Measurements from ENCODE around the gene CIROP. TPM values are rescaled to one million over a fixed set of nuclear protein-coding genes. Genes with fewer than 3 reads are reported as not detected.

CIROP gene
- polyA plus RNA-seq, 12 donors = 0.07 TPM; not detected in 11

- peak; percentile 87 for DNase-seq
Observed at GRCh38 chr14:23094666-23095195, 10.1 kb downstream of the CIROP start, which contains the start of gene ACIN1. Gene ACIN1 (minus strand): TSS chr14:23095136. CDS start chr14:23095112, 24 bp downstream.

- no peak for DNase-seq
Observed at GRCh38 chr14:23093991-23094665, 10.7 kb downstream of the CIROP start.

- no peak for DNase-seq
Observed at GRCh38 chr14:23093526-23093925, 11.3 kb downstream of the CIROP start.

GRCh38 chr14:23093104-23093503 is 11.7 kb downstream of the CIROP start:
- no peak for DNase-seq

DNA sequence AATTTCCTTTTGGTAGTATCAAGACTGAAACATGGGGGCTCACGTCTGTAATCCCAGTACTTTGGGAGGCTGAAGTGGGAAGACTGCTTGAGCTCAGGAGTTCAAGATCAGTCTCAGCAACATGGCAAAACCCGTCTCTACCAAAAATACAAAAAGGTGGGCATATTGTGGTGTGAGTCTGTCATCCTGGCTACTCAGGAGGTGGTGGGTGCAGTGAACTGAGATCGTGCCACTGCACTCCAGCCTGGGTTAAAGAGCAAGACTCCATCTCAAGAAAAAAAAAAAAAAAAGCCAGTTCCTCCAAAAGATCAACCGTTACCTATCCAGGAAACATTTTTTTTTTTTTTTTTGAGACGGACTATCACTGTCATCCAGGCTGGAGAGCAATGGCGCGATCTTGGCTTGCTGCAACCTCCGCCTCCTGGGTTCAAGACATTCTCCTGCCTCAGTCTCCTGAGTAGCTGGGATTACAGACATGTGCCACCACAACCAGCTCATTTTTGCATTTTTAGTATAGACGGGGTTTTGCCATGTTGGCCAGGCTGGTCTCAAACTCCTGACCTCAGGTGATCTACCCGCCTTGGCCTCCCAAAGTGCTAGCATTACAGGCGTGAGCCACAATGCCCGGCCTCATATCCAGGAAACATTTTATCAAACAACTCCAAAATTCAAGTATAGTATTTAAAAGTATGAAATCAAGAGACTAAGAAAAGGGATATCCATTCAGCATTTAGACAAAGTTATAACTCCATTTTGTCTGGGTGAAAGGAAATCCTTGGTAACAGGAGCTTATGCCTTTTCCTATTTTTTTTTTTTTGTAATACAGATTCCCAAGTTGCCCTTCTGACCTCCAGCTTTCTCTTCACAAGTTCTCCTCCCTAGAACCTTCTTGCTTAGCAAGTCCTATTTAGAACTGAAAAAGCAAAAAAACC is 13.2 kb downstream of the CIROP start:
- DNase-seq = no peak

DNA sequence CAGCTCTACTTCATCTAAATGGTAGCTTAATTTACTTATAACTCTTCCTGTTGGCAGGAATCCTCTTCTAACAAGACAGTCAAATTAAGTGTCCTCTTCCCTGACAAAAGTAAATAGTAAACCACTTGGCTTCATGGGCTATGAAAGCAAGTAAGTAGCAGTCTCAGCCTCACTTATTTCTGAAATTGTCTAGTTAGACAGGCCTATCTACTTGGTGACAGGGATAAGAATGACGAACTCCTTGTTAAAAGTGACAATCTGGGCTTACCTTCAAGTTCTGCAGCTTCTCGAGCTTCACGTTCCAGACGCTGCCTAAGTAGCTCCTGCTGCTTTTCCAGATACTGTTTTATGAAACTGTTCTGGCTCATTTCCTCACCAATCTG is 14.5 kb downstream of the CIROP start:
- DNase-seq = no peak

DNA sequence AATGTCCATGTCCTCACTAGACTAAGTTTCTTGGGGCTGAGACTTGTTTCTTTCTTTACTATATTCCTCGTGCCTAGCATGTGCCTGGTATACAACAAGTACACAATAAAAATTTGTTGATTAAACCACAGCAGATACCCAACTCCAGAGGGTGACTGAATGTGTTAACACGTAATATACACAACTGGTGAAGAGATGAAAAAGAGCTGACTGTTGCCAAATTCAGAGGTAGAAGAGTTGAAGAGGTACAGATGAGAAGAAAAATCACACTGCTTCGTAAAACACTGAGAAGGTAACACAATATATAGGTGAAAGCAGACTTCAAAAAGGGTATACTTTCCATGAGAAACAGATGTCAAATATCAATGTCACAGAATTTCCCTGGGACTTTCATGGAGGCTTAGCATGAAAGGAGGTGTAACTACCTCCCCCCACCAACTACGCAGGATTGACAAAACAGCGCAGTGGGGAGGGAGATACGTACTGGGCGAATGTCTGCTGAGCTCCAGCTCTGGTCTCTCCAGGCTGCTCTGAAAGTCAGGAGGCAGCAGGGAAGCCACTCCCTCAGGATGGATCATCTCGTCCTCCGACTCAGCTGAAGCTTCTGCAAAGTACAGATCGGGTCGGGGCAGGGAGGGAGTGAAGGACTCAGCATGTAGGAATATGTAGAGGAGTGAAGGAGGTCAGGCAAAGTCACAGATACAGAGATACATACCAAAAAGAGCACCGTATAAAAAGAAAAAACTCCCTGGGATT is 15.1 kb downstream of the CIROP start:
- DNase-seq = no peak

- no peak for DNase-seq
Observed at GRCh38 chr14:23086565-23086964, 18.2 kb downstream of the CIROP start.

- no peak for DNase-seq
Observed at GRCh38 chr14:23085458-23085857, 19.3 kb downstream of the CIROP start.

GRCh38 chr14:23080474-23080873 is 24.3 kb downstream of the CIROP start:
- no peak for DNase-seq

DNA sequence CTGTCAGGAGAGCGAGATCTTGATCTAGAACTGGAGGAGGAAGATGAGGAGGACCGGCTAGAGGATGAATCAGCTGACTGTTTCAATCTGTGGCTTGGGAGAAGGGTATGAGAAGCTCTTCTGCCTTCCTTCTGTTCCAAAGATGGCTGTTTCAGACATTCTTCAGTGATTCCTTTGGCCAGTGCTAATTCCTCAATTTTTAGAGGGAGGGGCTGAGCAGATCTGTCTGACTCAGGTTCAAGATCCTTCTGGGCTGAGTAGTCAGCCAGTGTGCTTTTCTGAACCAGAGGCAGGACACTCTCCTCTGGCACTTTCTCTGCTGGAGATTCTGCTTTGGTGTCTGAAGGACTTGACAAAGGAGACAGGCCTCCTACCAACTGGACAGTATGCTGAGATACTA is 25.1 kb downstream of the CIROP start:
- DNase-seq = no peak

DNA sequence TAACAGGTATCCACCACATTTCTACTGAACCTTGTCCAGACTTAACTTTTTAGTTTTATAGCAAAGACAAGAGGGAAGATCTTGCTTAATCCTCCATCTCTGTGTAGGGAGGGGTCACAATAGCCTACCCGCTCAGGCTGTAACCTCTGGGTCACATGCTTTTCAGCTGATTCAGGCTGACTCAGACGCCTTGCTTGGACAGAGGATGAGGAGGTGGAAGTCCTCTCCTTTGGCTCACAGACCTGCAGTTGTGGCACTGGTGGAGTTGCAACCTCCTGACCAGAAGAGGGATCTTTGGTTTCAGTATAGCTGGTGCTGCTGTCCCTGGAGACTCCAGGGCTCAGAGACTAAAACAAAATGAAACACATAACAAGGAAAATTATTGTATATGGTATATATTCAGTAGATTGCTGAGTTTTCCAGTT is 26.1 kb downstream of the CIROP start:
- no peak for DNase-seq

- no peak for DNase-seq
Observed at GRCh38 chr14:23077962-23078361, 26.8 kb downstream of the CIROP start.

- DNase-seq = no peak
Observed at GRCh38 chr14:23076785-23077408, 27.9 kb downstream of the CIROP start.

DNA sequence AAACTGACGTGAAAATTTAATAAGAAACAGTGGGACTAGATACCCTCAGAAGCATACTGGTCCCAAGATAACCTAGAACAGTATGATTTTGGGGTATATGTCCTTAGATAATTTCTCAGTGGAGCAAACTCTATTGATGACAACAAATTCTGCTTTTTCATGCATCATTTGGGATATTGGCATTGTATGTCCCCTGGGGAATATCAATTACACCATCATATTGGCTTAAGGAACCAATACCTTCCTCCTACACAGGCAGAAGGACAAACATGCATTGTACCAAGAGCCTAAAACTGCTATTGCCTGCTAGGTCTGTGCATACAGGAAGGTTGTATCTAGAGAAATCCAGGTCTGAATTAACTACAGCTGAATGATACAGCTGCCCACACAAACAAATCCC is 29.9 kb downstream of the CIROP start:
- DNase-seq = no peak

- no peak for DNase-seq
Observed at GRCh38 chr14:23071921-23072539, 32.8 kb downstream of the CIROP start.

DNA sequence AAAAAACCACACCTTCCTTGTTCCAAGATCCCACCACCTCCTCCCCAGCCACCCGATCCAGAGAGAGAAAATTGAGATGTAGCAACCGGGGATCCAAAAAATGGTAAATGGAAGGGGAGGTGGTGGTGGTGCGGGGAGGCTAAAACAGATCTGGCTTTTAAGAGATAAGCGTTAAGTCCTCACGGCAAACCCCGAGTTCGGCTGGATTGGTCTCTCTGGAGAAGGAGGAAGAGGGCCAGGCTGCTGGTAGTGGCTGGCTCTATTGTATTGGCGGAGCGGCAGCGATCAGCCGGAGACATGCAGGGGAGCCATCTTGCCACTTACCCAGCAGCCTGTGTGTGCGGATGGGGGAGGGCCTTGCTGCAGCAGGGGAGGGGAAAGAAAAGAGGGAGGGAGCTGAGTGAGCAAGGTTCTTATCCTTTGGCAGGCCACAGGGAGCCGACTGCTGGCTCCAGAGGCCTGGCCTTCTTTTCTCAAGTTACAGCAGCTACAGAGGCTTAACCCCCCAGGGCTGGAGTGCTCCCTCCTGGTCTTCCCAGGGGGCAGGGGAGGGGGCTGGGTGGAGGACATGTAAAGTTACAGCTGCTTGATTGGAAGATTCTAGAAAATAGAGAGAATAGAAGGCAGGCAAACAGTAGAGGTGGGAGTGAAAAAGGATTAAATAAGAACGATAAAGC is 33.4 kb downstream of the CIROP start:
- peak; percentile 86 for DNase-seq

- DNase-seq = no peak
Observed at GRCh38 chr14:23070262-23071129, 34.3 kb downstream of the CIROP start.

DNA sequence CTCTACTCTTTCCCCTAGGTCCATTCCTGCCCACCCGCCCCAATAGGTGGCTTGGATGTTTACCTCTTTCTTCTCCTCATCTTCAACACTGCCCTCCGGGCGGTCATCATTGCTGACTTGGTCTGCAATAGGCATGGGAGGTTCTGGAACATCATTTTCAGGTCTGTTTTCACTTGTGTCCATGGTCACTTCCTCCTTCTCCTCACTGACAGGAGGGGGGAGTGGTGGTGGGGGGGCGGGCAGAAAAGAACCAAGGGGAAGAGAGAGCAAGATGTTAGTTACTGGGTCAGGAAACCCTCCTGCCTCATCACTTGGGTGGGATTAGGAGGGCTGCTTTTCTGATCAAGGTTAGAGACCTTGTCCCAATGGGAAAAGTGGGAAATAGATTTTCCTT is 35.4 kb downstream of the CIROP start:
- DNase-seq = no peak
